Dendritic cell treated with granulocyte-macrophage colony-stimulating factor and Interleukin-4, amounts not matched to agents 40 ng/mL and 50 ng/mL, for 4 days (primary cell): ENCODE measurements around the gene ATP7B.

ENCODE experiments used
- H3K27ac Mint-ChIP-seq: one replicate; pipeline ENCODE4 v1.8.0; 2022; ENCODE audit warnings: mild to moderate bottlenecking, mixed read lengths
- H3K27me3 Mint-ChIP-seq: one replicate; pipeline ENCODE4 v1.8.0; 2022; ENCODE audit warnings: mild to moderate bottlenecking, mixed read lengths
- H3K36me3 Mint-ChIP-seq: one replicate; pipeline ENCODE4 v1.8.0; 2022; ENCODE audit warnings: low read depth, mixed read lengths
- H3K4me1 Mint-ChIP-seq: one replicate; pipeline ENCODE4 v1.8.0; 2022; ENCODE audit warnings: low read depth, mixed read lengths
- H3K4me3 Mint-ChIP-seq: one replicate; pipeline ENCODE4 v1.8.0; 2022; ENCODE audit warnings: mild to moderate bottlenecking, moderate library complexity, mixed read lengths
- H3K9me3 Mint-ChIP-seq: one replicate; pipeline ENCODE4 v1.8.0; 2022; ENCODE audit warnings: mixed read lengths
- intact Hi-C: fragments of 100-400 bp; cut with micrococcal nuclease; formaldehyde crosslinking; loops from one replicate; pipeline ENCODE4 v1.15.0; 2022

The ATP7B gene

DNA sequence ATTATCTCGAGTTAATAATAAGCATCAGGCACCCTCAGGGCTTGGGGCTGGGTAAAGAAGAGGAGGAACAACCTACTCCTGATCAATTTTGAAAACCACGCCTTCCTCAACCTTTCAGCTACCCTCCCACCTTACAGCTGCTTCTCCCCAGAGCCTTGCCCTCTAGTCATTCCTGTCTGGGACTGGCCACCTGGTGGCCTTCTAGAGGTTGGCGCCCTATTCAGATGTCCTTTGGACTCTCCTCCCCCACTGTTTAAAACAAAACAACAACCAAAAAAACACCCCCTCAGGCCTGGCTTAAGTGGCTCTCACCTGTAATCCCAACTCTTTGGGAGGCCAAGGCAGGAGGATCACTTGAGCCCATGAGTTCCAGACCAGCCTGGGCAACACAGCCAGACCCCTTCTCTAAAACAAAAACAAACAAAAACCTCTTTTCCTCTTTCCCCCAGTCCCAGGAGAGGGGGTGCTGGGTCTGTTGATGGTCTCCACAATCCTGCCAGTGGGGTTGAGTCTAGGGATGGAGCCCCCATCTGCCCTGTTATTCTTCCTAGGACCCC is 87.2 kb downstream of the ATP7B start:
- Mint-ChIP-seq H3K4me3 (no peak overlapping the region), H3K27ac (no peak overlapping the region), H3K27me3 (peaks cover 3% of the 10 kb centered on the region), H3K9me3 (no peaks in the 10 kb centered on the region), H3K4me1 (peaks cover 5% of the 10 kb centered on the region), H3K36me3 (no peaks in the 10 kb centered on the region)
- intact Hi-C loops: no loop called here

GRCh38 chr13:51922771-51923480 is 88.3 kb downstream of the ATP7B start:
- no peak overlapping the region for H3K4me3 Mint-ChIP-seq
- intact Hi-C loops: no loop called here
- H3K27ac Mint-ChIP-seq: no peak overlapping the region
- peaks cover 5% of the 10 kb centered on the region for H3K4me1 Mint-ChIP-seq
- peaks cover 3% of the 10 kb centered on the region for H3K27me3 Mint-ChIP-seq
- H3K36me3 Mint-ChIP-seq: no peaks in the 10 kb centered on the region
- no peaks in the 10 kb centered on the region for H3K9me3 Mint-ChIP-seq

DNA sequence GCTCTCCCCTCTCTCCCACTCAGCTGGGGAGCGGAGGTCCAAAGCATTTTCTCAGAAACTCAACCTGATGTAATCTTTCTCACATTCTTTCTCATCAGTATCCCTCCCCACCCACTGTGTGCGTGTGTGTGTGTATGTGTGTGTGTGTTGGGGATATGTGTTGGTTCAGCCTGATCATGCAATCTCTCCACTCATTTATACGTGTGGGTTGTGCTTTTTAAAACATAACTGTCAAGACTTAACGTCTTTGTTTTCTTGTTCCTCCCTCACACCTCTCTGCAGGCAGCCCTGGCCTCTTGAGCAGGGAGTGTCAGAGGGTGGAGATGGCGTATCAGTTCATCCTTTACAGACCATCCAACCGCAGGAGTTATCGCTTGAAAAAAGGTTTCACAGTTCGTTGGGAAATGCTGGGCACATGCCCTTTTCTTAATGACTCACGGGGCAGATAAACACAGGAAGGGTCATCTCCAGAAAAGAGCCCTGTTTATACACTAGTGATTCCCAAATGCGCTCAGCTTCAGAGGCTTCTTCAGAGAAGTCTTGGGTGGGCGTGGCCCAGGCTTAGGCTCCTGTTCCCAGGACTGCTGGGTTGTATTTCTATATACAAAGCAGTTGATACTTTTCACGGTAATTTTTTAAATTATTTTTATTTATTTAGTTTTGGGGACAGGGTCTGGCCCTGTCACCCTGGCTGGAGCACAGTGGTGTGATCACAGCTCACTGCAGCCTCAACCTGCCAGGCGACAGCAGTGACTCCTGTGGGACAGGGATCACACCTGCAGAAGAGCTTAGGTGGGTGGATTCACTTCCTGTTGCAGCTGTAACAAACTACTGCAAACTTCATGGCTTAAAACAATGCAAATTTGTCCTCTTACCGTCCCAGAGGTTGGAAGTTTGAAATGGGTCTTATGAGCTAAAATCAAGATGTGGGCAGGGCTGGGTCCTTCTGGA is 89.2 kb downstream of the ATP7B start:
- H3K36me3 Mint-ChIP-seq: no peaks in the 10 kb centered on the region
- H3K9me3 Mint-ChIP-seq: no peaks in the 10 kb centered on the region
- peaks cover 3% of the 10 kb centered on the region for H3K27me3 Mint-ChIP-seq
- H3K4me3 Mint-ChIP-seq: no peak overlapping the region
- H3K4me1 Mint-ChIP-seq: peaks cover 5% of the 10 kb centered on the region
- intact Hi-C loops: no loop called here
- no peak overlapping the region for H3K27ac Mint-ChIP-seq

GRCh38 chr13:51920786-51921185 is 90.5 kb downstream of the ATP7B start:
- Mint-ChIP-seq H3K27me3 (peaks cover 3% of the 10 kb centered on the region), H3K9me3 (no peaks in the 10 kb centered on the region), H3K4me1 (peaks cover 5% of the 10 kb centered on the region), H3K4me3 (no peak overlapping the region), H3K27ac (no peak overlapping the region), H3K36me3 (no peaks in the 10 kb centered on the region)
- intact Hi-C loops: no loop called here

GRCh38 chr13:51920267-51920666 is 91.0 kb downstream of the ATP7B start:
- H3K4me1 Mint-ChIP-seq: peaks cover 2% of the 10 kb centered on the region
- H3K4me3 Mint-ChIP-seq: no peak overlapping the region
- no peaks in the 10 kb centered on the region for H3K9me3 Mint-ChIP-seq
- no peak overlapping the region for H3K27ac Mint-ChIP-seq
- peaks cover 3% of the 10 kb centered on the region for H3K27me3 Mint-ChIP-seq
- intact Hi-C loops: no loop called here
- no peaks in the 10 kb centered on the region for H3K36me3 Mint-ChIP-seq

DNA sequence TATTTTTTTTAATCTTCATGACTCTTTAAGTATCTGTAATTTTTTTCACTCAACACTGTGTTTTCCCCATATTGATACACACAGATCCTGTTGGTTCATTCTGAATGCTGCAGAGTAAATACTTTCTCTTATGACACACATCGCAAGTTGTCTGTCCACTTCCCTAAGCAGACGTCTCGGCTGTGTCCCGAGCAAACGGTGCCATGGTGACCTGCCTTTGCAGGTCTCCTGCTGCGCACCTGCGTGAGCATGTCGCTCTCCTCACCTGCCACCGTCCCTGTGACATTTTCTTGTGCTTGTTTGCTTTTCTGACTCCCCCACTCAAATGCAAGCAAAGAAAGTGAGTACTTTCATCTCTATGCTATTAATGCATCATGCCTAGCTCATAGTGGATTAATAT is 91.7 kb downstream of the ATP7B start:
- intact Hi-C loops: no loop called here
- Mint-ChIP-seq H3K4me3 (no peak overlapping the region), H3K9me3 (no peaks in the 10 kb centered on the region), H3K4me1 (no peaks in the 10 kb centered on the region), H3K27ac (no peak overlapping the region), H3K27me3 (peaks cover 2% of the 10 kb centered on the region), H3K36me3 (no peaks in the 10 kb centered on the region)

GRCh38 chr13:51916962-51917361 is 94.3 kb downstream of the ATP7B start:
- no peak overlapping the region for H3K4me3 Mint-ChIP-seq
- H3K27ac Mint-ChIP-seq: no peak overlapping the region
- H3K36me3 Mint-ChIP-seq: no peaks in the 10 kb centered on the region
- H3K27me3 Mint-ChIP-seq: peaks cover 3% of the 10 kb centered on the region
- no peaks in the 10 kb centered on the region for H3K9me3 Mint-ChIP-seq
- H3K4me1 Mint-ChIP-seq: peaks cover 5% of the 10 kb centered on the region
- intact Hi-C loops: no loop called here

- Mint-ChIP-seq H3K9me3 (no peaks in the 10 kb centered on the region), H3K4me3 (no peak overlapping the region), H3K36me3 (no peaks in the 10 kb centered on the region), H3K4me1 (peaks cover 5% of the 10 kb centered on the region), H3K27me3 (peaks cover 3% of the 10 kb centered on the region), H3K27ac (no peak overlapping the region)
- intact Hi-C loops: no loop called here
Observed at GRCh38 chr13:51916051-51916818, 95.0 kb downstream of the ATP7B start.

- Mint-ChIP-seq H3K4me3 (no peak overlapping the region), H3K9me3 (no peaks in the 10 kb centered on the region), H3K27me3 (peaks cover 3% of the 10 kb centered on the region), H3K27ac (no peak overlapping the region), H3K36me3 (no peaks in the 10 kb centered on the region), H3K4me1 (peaks cover 5% of the 10 kb centered on the region)
- intact Hi-C loops: no loop called here
Observed at GRCh38 chr13:51914137-51914493, 97.1 kb downstream of the ATP7B start.

DNA sequence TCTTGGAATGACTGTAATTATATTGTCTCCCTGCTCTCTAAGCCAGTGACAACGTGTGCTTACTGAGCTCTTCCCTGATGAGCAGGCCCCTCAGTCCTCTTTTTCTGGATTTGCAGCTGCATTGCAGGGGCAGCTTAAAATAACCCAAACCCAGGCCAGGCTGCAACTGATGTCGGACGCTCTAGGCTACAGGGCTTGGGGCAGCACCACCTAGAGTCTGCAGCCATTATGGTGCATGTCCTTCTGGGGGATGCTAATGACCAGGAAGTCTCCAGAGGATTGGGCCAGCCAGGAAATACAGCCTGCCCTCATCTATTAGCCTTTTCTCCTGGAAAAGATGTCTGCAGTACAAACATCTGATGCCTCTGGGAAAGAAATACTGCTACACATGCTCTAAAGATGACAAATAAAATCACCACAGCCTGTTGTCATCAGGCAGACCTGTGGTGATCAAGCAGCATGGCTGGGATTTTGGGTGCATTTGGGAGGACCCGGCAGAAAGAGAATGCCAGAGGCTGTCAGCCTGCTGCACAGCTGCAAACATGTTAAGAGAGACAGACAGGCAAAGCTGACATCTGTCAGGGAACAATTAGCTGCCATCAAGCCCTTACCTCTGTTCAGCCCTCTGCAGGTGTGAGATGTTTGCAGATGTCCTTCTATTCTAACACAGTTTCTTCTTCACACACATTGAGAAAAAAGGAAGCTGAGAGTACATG is 97.7 kb downstream of the ATP7B start:
- H3K4me1 Mint-ChIP-seq: peaks cover 5% of the 10 kb centered on the region
- intact Hi-C loops: no loop called here
- H3K4me3 Mint-ChIP-seq: no peak overlapping the region
- peaks cover 3% of the 10 kb centered on the region for H3K27me3 Mint-ChIP-seq
- H3K36me3 Mint-ChIP-seq: no peaks in the 10 kb centered on the region
- H3K9me3 Mint-ChIP-seq: no peaks in the 10 kb centered on the region
- no peak overlapping the region for H3K27ac Mint-ChIP-seq

DNA sequence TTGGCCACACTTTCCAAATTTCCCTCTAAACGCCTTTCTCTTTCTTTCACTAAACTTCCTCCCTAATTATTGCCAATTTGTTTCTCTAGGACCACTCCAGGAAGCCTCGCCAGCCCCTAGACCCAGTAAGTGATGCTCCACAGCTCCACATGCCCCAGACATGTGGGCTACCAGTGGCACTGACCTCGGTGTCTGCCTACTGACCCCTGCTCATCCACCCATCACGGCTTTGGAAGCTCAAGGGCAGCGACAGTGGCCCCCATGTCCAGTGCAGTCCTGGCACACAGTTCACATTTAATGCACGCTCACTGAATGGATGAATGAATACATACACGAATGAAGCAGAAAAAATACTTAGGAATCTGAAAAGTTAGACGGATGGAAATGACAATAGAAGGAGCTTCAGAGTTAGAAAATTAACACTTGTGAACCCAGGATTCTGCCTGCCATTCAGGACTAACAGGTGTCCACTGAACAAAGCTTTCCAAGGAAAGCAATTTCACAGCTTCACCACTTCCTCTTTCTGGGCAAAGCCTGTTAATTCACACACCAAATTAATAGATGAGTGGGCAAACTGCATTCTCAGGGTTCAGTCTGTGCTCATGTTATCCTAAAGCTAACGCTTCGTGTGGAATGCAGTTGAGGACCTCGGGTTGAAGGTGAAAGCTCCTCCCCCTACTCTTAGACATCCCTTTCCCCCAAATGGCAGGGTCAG is 98.6 kb downstream of the ATP7B start:
- H3K4me1 Mint-ChIP-seq: peaks cover 5% of the 10 kb centered on the region
- intact Hi-C loops: no loop called here
- H3K27me3 Mint-ChIP-seq: peaks cover 3% of the 10 kb centered on the region
- no peaks in the 10 kb centered on the region for H3K9me3 Mint-ChIP-seq
- H3K4me3 Mint-ChIP-seq: no peak overlapping the region
- H3K27ac Mint-ChIP-seq: no peak overlapping the region
- no peaks in the 10 kb centered on the region for H3K36me3 Mint-ChIP-seq

DNA sequence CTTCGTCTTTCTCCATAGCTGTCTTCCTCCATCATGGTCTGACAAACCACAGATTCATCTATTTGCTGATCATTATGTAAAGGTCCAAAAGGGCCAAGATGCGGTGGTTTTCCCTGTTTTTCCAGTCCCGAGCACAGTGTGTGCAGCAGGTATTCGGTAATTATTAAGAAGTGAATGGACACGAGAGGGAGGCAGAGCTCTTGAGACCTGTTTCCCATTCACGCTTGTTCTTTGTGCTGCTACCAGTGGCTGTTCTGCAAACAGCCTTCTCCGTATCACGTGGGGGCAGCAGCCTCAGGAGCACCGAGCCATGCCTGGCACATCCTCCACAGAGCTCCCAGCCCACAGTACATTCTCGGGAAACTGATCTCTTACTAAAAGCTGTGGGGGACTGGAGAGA is 99.2 kb downstream of the ATP7B start:
- no peaks in the 10 kb centered on the region for H3K36me3 Mint-ChIP-seq
- H3K4me1 Mint-ChIP-seq: peaks cover 5% of the 10 kb centered on the region
- no peak overlapping the region for H3K4me3 Mint-ChIP-seq
- H3K27me3 Mint-ChIP-seq: peaks cover 3% of the 10 kb centered on the region
- intact Hi-C loops: no loop called here
- H3K9me3 Mint-ChIP-seq: no peaks in the 10 kb centered on the region
- H3K27ac Mint-ChIP-seq: no peak overlapping the region

GRCh38 chr13:51910508-51910907 is 100.7 kb downstream of the ATP7B start:
- Mint-ChIP-seq H3K36me3 (no peaks in the 10 kb centered on the region), H3K4me3 (no peak overlapping the region), H3K4me1 (peaks cover 5% of the 10 kb centered on the region), H3K27ac (no peak overlapping the region), H3K9me3 (no peaks in the 10 kb centered on the region), H3K27me3 (peaks cover 3% of the 10 kb centered on the region)
- intact Hi-C loops: no loop called here
